CD4-positive, alpha-beta T cell treated with Interleukin-15 for 4 hours (primary cell): ENCODE results near the gene SMAD3.

Experiments used
- DNase-seq: peaks from one replicate; pipeline ENCODE4 v3.0.0-alpha.2; 2020; ENCODE audit warnings: low spot score

The SMAD3 gene

GRCh38 chr15:67127965-67128364 lies 62.6 kb downstream of the SMAD3 start:
- DNase-seq = no peak

GRCh38 chr15:67130166-67130565 lies 64.8 kb downstream of the SMAD3 start:
- no peak for DNase-seq

GRCh38 chr15:67130673-67131601 lies 65.5 kb downstream of the SMAD3 start:
- no peak for DNase-seq

GRCh38 chr15:67132276-67132675 lies 66.9 kb downstream of the SMAD3 start:
- DNase-seq = no peak

GRCh38 chr15:67133026-67133425 lies 67.6 kb downstream of the SMAD3 start:
- no peak for DNase-seq

GRCh38 chr15:67133738-67134066 lies 68.3 kb downstream of the SMAD3 start:
- no peak for DNase-seq

- peak; percentile 79 for DNase-seq
Measured at GRCh38 chr15:67134067-67134838, 68.9 kb downstream of the SMAD3 start.

- no peak for DNase-seq
Measured at GRCh38 chr15:67134871-67135492, 69.6 kb downstream of the SMAD3 start.

GRCh38 chr15:67135494-67135893 lies 70.1 kb downstream of the SMAD3 start:
- no peak for DNase-seq

- DNase-seq = no peak
Measured at GRCh38 chr15:67136802-67137201, 71.4 kb downstream of the SMAD3 start.

- DNase-seq = no peak
Measured at GRCh38 chr15:67137319-67137718, 71.9 kb downstream of the SMAD3 start.

- DNase-seq = no peak
Measured at GRCh38 chr15:67137951-67138848, 72.8 kb downstream of the SMAD3 start.

GRCh38 chr15:67138891-67139855 lies 73.8 kb downstream of the SMAD3 start:
- no peak for DNase-seq

- no peak for DNase-seq
Measured at GRCh38 chr15:67140078-67140833, 74.9 kb downstream of the SMAD3 start.

- no peak for DNase-seq
Measured at GRCh38 chr15:67142092-67142766, 76.8 kb downstream of the SMAD3 start.

- no peak for DNase-seq
Measured at GRCh38 chr15:67142767-67143100, 77.3 kb downstream of the SMAD3 start.

- no peak for DNase-seq
Measured at GRCh38 chr15:67143646-67144045, 78.2 kb downstream of the SMAD3 start.

GRCh38 chr15:67144609-67145311 lies 79.4 kb downstream of the SMAD3 start:
- DNase-seq = no peak

- no peak for DNase-seq
Measured at GRCh38 chr15:67145312-67145610, 79.9 kb downstream of the SMAD3 start.
